IMR-90 (cell line): ENCODE data around the gene SFT2D3. TPM values are rescaled to one million over a fixed set of nuclear protein-coding genes. Genes with fewer than 3 reads are reported as not detected.
A peak's percentile ranks its signal among the peaks of the same experiment; 100 is the strongest.

Source experiments
- ATAC-seq: fragments of 200-7000 bp; cut with Tn5 transposase; 2 replicates; pipeline ENCODE4 v1.9.1; 2020; ENCODE audit warnings: low read depth, mild to moderate bottlenecking, moderate library complexity
- BruUV-seq: library from RNA; stranded (reverse); fragments of 400-500 nt; replicated peaks from 2 replicates; lab custom pipeline; 2021; lab: Mats Ljungman, UMichigan
- CTCF ChIA-PET: fragments of 300-600 bp; formaldehyde crosslinking; extraction: SDS; loops from one replicate; lab custom pipeline; 2021; ENCODE audit warnings: antibody characterized with exemption; lab: Yijun Ruan, JAX
- POLR2A ChIA-PET: fragments of 300-600 bp; sonication (Branson Sonifier 250); formaldehyde crosslinking; loops from one replicate; lab custom pipeline; 2022; ENCODE audit warnings: antibody characterized with exemption; ENCODE audit not compliant: unreplicated experiment; lab: Charles Lee
- DNase-seq: peaks from one replicate; pipeline ENCODE4 v3.0.0; 2013
- H2AFZ ChIP-seq: replicated peaks from 2 replicates; pipeline ENCODE3; 2013; ENCODE audit warnings: low read length, mild to moderate bottlenecking; ENCODE audit not compliant: poor library complexity
- H2AK5ac ChIP-seq: 2 replicates; pipeline ENCODE4 v1.6.1; 2013; ENCODE audit warnings: low read depth, low read length, inconsistent platforms
- H2AK9ac ChIP-seq: replicated peaks from 2 replicates; pipeline ENCODE3; 2013; ENCODE audit warnings: mild to moderate bottlenecking, low read depth, low read length, moderate library complexity; ENCODE audit not compliant: poor library complexity
- H2BK120ac ChIP-seq: 2 replicates; pipeline ENCODE4 v1.6.1; 2013; ENCODE audit warnings: low read depth, low read length, inconsistent platforms
- H2BK15ac ChIP-seq: 3 replicates; pipeline ENCODE4 v1.6.1; 2013; ENCODE audit warnings: low read depth, low read length, inconsistent platforms
- H2BK20ac ChIP-seq: 2 replicates; pipeline ENCODE4 v1.6.1; 2013; ENCODE audit warnings: low read depth, mild to moderate bottlenecking, inconsistent platforms, low read length, moderate library complexity
- H2BK5ac ChIP-seq: 2 replicates; pipeline ENCODE4 v1.6.1; 2013; ENCODE audit warnings: mild to moderate bottlenecking, low read depth, low read length, inconsistent platforms; ENCODE audit not compliant: poor library complexity, severe bottlenecking
- H3K14ac ChIP-seq: replicated peaks from 2 replicates; pipeline ENCODE4 v1.6.1; 2013; ENCODE audit warnings: low read depth, low read length, inconsistent platforms
- H3K18ac ChIP-seq: 2 replicates; pipeline ENCODE4 v1.6.1; 2013; ENCODE audit warnings: low read depth, low read length, control low read depth
- H3K23ac ChIP-seq: 2 replicates; pipeline ENCODE4 v1.6.1; 2013; ENCODE audit warnings: low read depth, low read length, inconsistent platforms
- H3K27ac ChIP-seq: 2 replicates; pipeline ENCODE4 v1.5.1; 2013; ENCODE audit warnings: mild to moderate bottlenecking, control low read depth, low read length; ENCODE audit not compliant: insufficient read depth
- H3K27me3 ChIP-seq: 2 replicates; pipeline ENCODE4 v1.6.1; 2013; ENCODE audit warnings: low read length; ENCODE audit not compliant: control insufficient read depth, insufficient read depth
- H3K36me3 ChIP-seq: 2 replicates; pipeline ENCODE4 v1.6.1; 2013; ENCODE audit warnings: low read length, mixed read lengths; ENCODE audit not compliant: control insufficient read depth, insufficient read depth
- H3K4ac ChIP-seq: 2 replicates; pipeline ENCODE4 v1.6.1; 2013; ENCODE audit warnings: low read depth, low read length, inconsistent platforms
- H3K4me1 ChIP-seq: 2 replicates; pipeline ENCODE4 v1.6.1; 2013; ENCODE audit warnings: low read length, mixed read lengths; ENCODE audit not compliant: control insufficient read depth, insufficient read depth
- H3K4me2 ChIP-seq: 2 replicates; pipeline ENCODE4 v1.6.1; 2013; ENCODE audit warnings: low read depth, mild to moderate bottlenecking, control low read depth, low read length, moderate library complexity
- H3K4me3 ChIP-seq: 2 replicates; pipeline ENCODE4 v1.5.1; 2013; ENCODE audit warnings: low read depth, mild to moderate bottlenecking, control low read depth, low read length, moderate library complexity; ENCODE audit not compliant: insufficient read depth
- H3K56ac ChIP-seq: 2 replicates; pipeline ENCODE4 v1.6.1; 2013; ENCODE audit warnings: low read length, inconsistent platforms; ENCODE audit not compliant: insufficient read depth; ENCODE audit errors: extremely low read depth
- H3K79me1 ChIP-seq, 2 experiments: 2 replicates each; pipeline ENCODE4 v1.6.1; 2013; ENCODE audit warnings: low read length in 2 of 2, inconsistent platforms in 1 of 2, low read depth in 1 of 2
- H3K9ac ChIP-seq: 2 replicates; pipeline ENCODE4 v1.6.1; 2013; ENCODE audit warnings: low read depth, low read length, control low read depth
- H3K9me1 ChIP-seq: 2 replicates; pipeline ENCODE4 v1.6.1; 2013; ENCODE audit warnings: low read length, inconsistent platforms; ENCODE audit not compliant: insufficient read depth
- H3K9me3 ChIP-seq: 2 replicates; pipeline ENCODE4 v1.6.1; 2013; ENCODE audit warnings: low read length; ENCODE audit not compliant: control insufficient read depth, insufficient read depth
- H4K20me1 ChIP-seq: 2 replicates; pipeline ENCODE4 v1.6.1; 2013; ENCODE audit warnings: low read length, inconsistent platforms; ENCODE audit not compliant: insufficient read depth
- H4K5ac ChIP-seq: 2 replicates; pipeline ENCODE4 v1.6.1; 2013; ENCODE audit warnings: mild to moderate bottlenecking, low read depth, low read length, control low read depth
- H4K8ac ChIP-seq, 2 experiments: 2 replicates each; pipeline ENCODE4 v1.6.1; 2013; ENCODE audit warnings: low read depth in 2 of 2, low read length in 2 of 2, control low read depth in 1 of 2, inconsistent platforms in 1 of 2
- H4K91ac ChIP-seq: 2 replicates; pipeline ENCODE4 v1.6.1; 2013; ENCODE audit warnings: low read depth, low read length, inconsistent platforms; ENCODE audit not compliant: insufficient read depth
- CEBPB ChIP-seq: IDR thresholded peaks from 2 replicates; pipeline ENCODE4 v1.6.1; 2012; ENCODE audit warnings: low read depth, low read length, improper control_type of control experiment
- CHD1 ChIP-seq: IDR thresholded peaks from 2 replicates; pipeline ENCODE4 v1.6.1; 2012; ENCODE audit warnings: low read depth, low read length, improper control_type of control experiment
- FOS ChIP-seq: fragments of 150-350 bp; IDR thresholded peaks from 2 replicates; pipeline ENCODE4 v1.6.1; 2016; ENCODE audit warnings: low read depth, low read length
- MAZ ChIP-seq: IDR thresholded peaks from 2 replicates; pipeline ENCODE4 v1.6.1; 2012; ENCODE audit warnings: low read depth, mild to moderate bottlenecking, low read length, improper control_type of control experiment, moderate library complexity, borderline replicate concordance
- NFE2L2 ChIP-seq: fragments of 150-350 bp; IDR thresholded peaks from 2 replicates; pipeline ENCODE4 v1.6.1; 2016; ENCODE audit warnings: low read depth, mild to moderate bottlenecking, low read length
- POLR2A ChIP-seq: IDR thresholded peaks from 2 replicates; pipeline ENCODE4 v1.6.1; 2012; ENCODE audit warnings: mild to moderate bottlenecking, low read depth, low read length
- RCOR1 ChIP-seq: IDR thresholded peaks from 2 replicates; pipeline ENCODE4 v1.6.1; 2012; ENCODE audit warnings: mild to moderate bottlenecking, low read length, improper control_type of control experiment; ENCODE audit not compliant: insufficient replicate concordance
- RFX5 ChIP-seq: IDR thresholded peaks from 2 replicates; pipeline ENCODE4 v1.8.0; 2012; ENCODE audit warnings: low read depth, mild to moderate bottlenecking, low read length, moderate library complexity
- SMC3 ChIP-seq: fragments of 150-350 bp; IDR thresholded peaks from 2 replicates; pipeline ENCODE4 v1.6.1; 2016; ENCODE audit warnings: low read depth, mild to moderate bottlenecking, antibody characterized with exemption, low read length, moderate library complexity
- WGBS, 2 experiments: methylation state at CpG; one replicate each; pipeline versions ENCODE4 v1.1.5 to v1.1.7; 2013; ENCODE audit warnings: missing lambda C conversion rate in 2 of 2; ENCODE audit not compliant: insufficient read length in 1 of 2; ENCODE audit errors: extremely low coverage in 2 of 2; 5-methylcytosine and 5-hydroxymethylcytosine counted together
- dilution Hi-C: fragments of 300-500 bp; cut with HindIII; formaldehyde crosslinking; loops from one replicate; pipeline ENCODE4 v1.14.3; 2018; ENCODE audit warnings: low sequenced_read_pairs; ENCODE audit not compliant: unreplicated experiment
- in situ Hi-C: fragments of 300-500 bp; cut with MboI; formaldehyde crosslinking; loops from 3 replicates; pipeline ENCODE4 v1.14.3; 2019; ENCODE audit warnings: low sequenced_read_pairs, inconsistent platforms, mixed read lengths
- intact Hi-C: fragments of 100-400 bp; cut with micrococcal nuclease; formaldehyde crosslinking; loops from 2 replicates; pipeline ENCODE4 v1.10.0; 2022
- polyA plus RNA-seq, 3 experiments: library from polyadenylated mRNA; depleted of rRNA; stranded (reverse); fragments of >200 nt; gene quantifications; 2 replicates each; pipeline ENCODE4 v1.2.3, GENCODE V29; 2012; ENCODE audit warnings: low replicate concordance in 1 of 3
- total RNA-seq: library from RNA; depleted of rRNA; stranded (reverse); fragments of >200 nt; gene quantifications from 2 replicates; pipeline ENCODE4 v1.2.3, GENCODE V29; 2012

Gene SFT2D3
- total and polyA plus RNA-seq, 2 of the 4 experiments (the other 2 are of a cell fraction): 2.5 to 3.1 TPM

DNA sequence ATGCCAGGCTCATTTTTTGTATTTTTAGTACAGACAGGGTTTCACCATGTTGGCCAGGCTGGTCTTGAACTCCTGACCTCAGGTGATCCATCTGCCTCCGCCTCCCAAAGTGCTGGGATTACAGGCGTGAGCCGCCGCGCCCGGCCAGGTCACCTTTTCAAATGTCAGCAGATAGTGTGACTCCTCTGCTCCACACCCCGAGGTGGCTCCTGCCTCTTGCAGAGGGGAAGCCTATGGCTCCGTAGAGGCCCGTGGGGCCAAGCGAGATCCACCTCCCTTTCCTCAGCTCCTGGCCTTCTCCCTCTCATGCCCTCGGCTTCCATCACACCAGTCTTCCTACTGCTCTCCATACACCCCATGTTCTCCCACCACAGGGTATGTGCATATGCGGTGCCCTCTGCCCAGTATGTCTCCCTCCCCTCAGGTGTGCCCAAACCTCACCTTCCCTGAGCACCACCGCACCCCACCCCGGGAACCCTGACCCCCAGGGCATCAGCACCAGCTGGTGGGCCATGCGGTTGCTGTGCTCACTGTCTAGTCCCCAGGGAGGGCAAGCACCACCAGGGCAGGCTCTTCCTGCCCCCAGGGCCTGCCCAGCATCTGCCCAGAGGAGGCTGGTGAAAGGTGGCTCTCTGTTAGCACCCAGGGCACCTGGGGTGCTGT lies 44.6 kb upstream of the SFT2D3 start:
- H4K91ac ChIP-seq: no peak overlapping the region
- no peak overlapping the region for H3K4me3 ChIP-seq
- peaks cover 49% of the 10 kb centered on the region for H4K20me1 ChIP-seq
- H4K8ac ChIP-seq: no peak overlapping the region
- peaks cover 5% of the 10 kb centered on the region; the same call in 1 of the 2 replicates for H3K4me1 ChIP-seq
- H2AFZ ChIP-seq: no peak overlapping the region
- no peak overlapping the region for H3K18ac ChIP-seq
- dilution Hi-C loops (no loop called here), intact Hi-C loops (no loop called here), in situ Hi-C loops (no loop called here)
- TF ChIP-seq SMC3 (no peak), RFX5 (no peak), CEBPB (no peak), FOS (no peak), NFE2L2 (no peak), RCOR1 (no peak), CHD1 (no peak), MAZ (no peak), POLR2A (no peak)
- no peaks in the 10 kb centered on the region for H3K27me3 ChIP-seq
- H2BK5ac ChIP-seq: no peak overlapping the region
- no peak overlapping the region for H3K23ac ChIP-seq
- CTCF ChIA-PET: no interaction called here
- 93% methylated on average over 3 of the region's 15 CpGs; no CpG with 5 or more reads in 1 of the 2 experiments for WGBS, 2 experiments
- no peak overlapping the region for H3K27ac ChIP-seq
- POLR2A ChIA-PET: no interaction called here
- H2AK5ac ChIP-seq: no peak overlapping the region
- no peak for DNase-seq
- BruUV-seq: no TSS peak
- no peak overlapping the region for H3K14ac ChIP-seq
- H4K5ac ChIP-seq: no peak overlapping the region
- no peak overlapping the region for H3K4me2 ChIP-seq
- H3K56ac ChIP-seq: no peak overlapping the region
- no peak overlapping the region for H2BK120ac ChIP-seq
- peaks cover 2% of the 10 kb centered on the region; the same call in 1 of the 2 replicates for H3K9me3 ChIP-seq
- no peak for ATAC-seq
- peak overlapping the region; percentile 42 for H2AK9ac ChIP-seq
- peaks cover 12 to 42% of the 10 kb centered on the region in 2 experiments for H3K79me1 ChIP-seq
- no peak overlapping the region for H2BK20ac ChIP-seq
- peaks cover 19% of the 10 kb centered on the region for H3K36me3 ChIP-seq
- no peak overlapping the region for H2BK15ac ChIP-seq
- peaks cover 18% of the 10 kb centered on the region for H3K9me1 ChIP-seq
- H3K4ac ChIP-seq: no peak overlapping the region
- H3K9ac ChIP-seq: no peak overlapping the region
